A549 (cell line): Measurements from ENCODE around the gene PEA15.

ENCODE experiments used
- BHLHE40 ChIP-seq: IDR thresholded peaks from 2 replicates; pipeline ENCODE4 v1.6.1; 2012; ENCODE audit warnings: low read depth, low read length, inconsistent platforms
- CTCF ChIP-seq: fragments of >200 bp; sonication (Bioruptor Twin); formaldehyde crosslinking; IDR thresholded peaks from 3 replicates; pipeline ENCODE4 v1.5.1; 2016
- EP300 ChIP-seq, 2 experiments: fragments of >200 bp; sonication (Bioruptor Twin); formaldehyde crosslinking; IDR thresholded peaks; 2 replicates in 1 of 2; 3 replicates in 1 of 2; pipeline ENCODE4 v1.6.1; 2016 to 2017
- HOXB5 ChIP-seq: fragments of 250-450 bp; sonication (Bioruptor Pico); IDR thresholded peaks from 2 replicates; pipeline ENCODE4 v1.5.0; 2020; ENCODE audit warnings: mild to moderate bottlenecking, moderate library complexity
- JUN ChIP-seq, 2 experiments: fragments of >200 bp; sonication (Bioruptor Twin); formaldehyde crosslinking; IDR thresholded peaks; 2 replicates in 1 of 2; 3 replicates in 1 of 2; pipeline ENCODE4 v1.6.1; 2016 to 2017
- JUNB ChIP-seq: fragments of >200 bp; sonication (Bioruptor Twin); formaldehyde crosslinking; IDR thresholded peaks from 2 replicates; pipeline ENCODE4 v1.6.1; 2016
- NPAS2 ChIP-seq: fragments of 250-450 bp; sonication (Bioruptor Pico); IDR thresholded peaks from 2 replicates; pipeline ENCODE4 v1.8.0; 2022; ENCODE audit warnings: mild to moderate bottlenecking, moderate library complexity, borderline replicate concordance
- POLR2A ChIP-seq: IDR thresholded peaks from 2 replicates; pipeline ENCODE4 v1.6.1; 2012; ENCODE audit warnings: mild to moderate bottlenecking, low read length
- RCOR1 ChIP-seq: fragments of 150-350 bp; IDR thresholded peaks from 2 replicates; pipeline ENCODE4 v1.6.1; 2014; ENCODE audit warnings: antibody characterized with exemption, low read length, low read depth
- RNF2 ChIP-seq: fragments of 200-600 bp; sonication (generic); IDR thresholded peaks from 2 replicates; pipeline ENCODE4 v1.6.1; 2016; ENCODE audit warnings: low read depth, mild to moderate bottlenecking, antibody characterized with exemption, moderate library complexity, borderline replicate concordance
- TFCP2L1 ChIP-seq: fragments of 250-450 bp; sonication (Bioruptor Pico); IDR thresholded peaks from 2 replicates; pipeline ENCODE4 v1.5.0; 2021; ENCODE audit warnings: mild to moderate bottlenecking

GRCh38 chr1:160219062-160219929 is 14.1 kb downstream of the PEA15 start:
- TF ChIP-seq CTCF (peak; percentile 61), POLR2A (no peak), JUN (IDR thresholded peaks at IDR 0.05) (no peak), RNF2 (no peak), TFCP2L1 (CRISPR knock-in tag) (no peak), HOXB5 (no peak), NPAS2 (CRISPR knock-in tag) (no peak), EP300 (IDR thresholded peaks at IDR 0.05) (no peak), BHLHE40 (no peak), JUNB (no peak), RCOR1 (no peak)
